Calu3 (cell line): Measurements from ENCODE around the gene NCKAP5L. TPM values are rescaled to one million over a fixed set of nuclear protein-coding genes. Genes with fewer than 3 reads are reported as not detected.

Experiments used
- BruUV-seq: library from RNA; stranded (reverse); fragments of 400-500 nt; replicated peaks from 2 replicates; lab custom pipeline; 2021; lab: Mats Ljungman, UMichigan
- CTCF ChIA-PET: fragments of 300-600 bp; sonication (Branson Sonifier 250); formaldehyde crosslinking; loops from one replicate; lab custom pipeline; 2022; ENCODE audit warnings: antibody characterized with exemption; lab: Charles Lee
- DNase-seq: peaks from one replicate; pipeline ENCODE4 v3.0.0; 2022
- H3K27ac Mint-ChIP-seq: one replicate; pipeline ENCODE4 v1.8.0; 2022; ENCODE audit warnings: mixed read lengths; ENCODE audit not compliant: unreplicated experiment
- H3K27me3 Mint-ChIP-seq: one replicate; pipeline ENCODE4 v1.8.0; 2022; ENCODE audit warnings: mixed read lengths; ENCODE audit not compliant: unreplicated experiment
- H3K36me3 Mint-ChIP-seq: one replicate; pipeline ENCODE4 v1.8.0; 2022; ENCODE audit warnings: mild to moderate bottlenecking, moderate library complexity, mixed read lengths; ENCODE audit not compliant: insufficient read depth, unreplicated experiment
- H3K4me1 Mint-ChIP-seq: one replicate; pipeline ENCODE4 v1.8.0; 2022; ENCODE audit warnings: mild to moderate bottlenecking, low read depth, mixed read lengths; ENCODE audit not compliant: unreplicated experiment
- H3K4me3 Mint-ChIP-seq: one replicate; pipeline ENCODE4 v1.8.0; 2022; ENCODE audit warnings: mild to moderate bottlenecking, low read depth, moderate library complexity, mixed read lengths; ENCODE audit not compliant: unreplicated experiment
- H3K9me3 Mint-ChIP-seq: one replicate; pipeline ENCODE4 v1.8.0; 2022; ENCODE audit warnings: low read depth, mixed read lengths; ENCODE audit not compliant: unreplicated experiment
- intact Hi-C: fragments of 100-400 bp; cut with micrococcal nuclease; formaldehyde crosslinking; loops from one replicate; pipeline ENCODE4 v1.10.0; 2022; ENCODE audit not compliant: unreplicated experiment
- total RNA-seq: library from RNA; stranded (reverse); gene quantifications from 2 replicates; pipeline ENCODE4 v1.2.3, GENCODE V29; 2022
- TF ChIP-seq, protein P1 (sequence below): fragments of 200-600 bp; IDR thresholded peaks from one replicate; pipeline ENCODE4 v1.8.0; 2022; ENCODE audit warnings: antibody characterized with exemption; ENCODE audit not compliant: unreplicated experiment

NCKAP5L gene
- total RNA-seq, 1 experiment from 2014 or later: 10.0 TPM

DNA sequence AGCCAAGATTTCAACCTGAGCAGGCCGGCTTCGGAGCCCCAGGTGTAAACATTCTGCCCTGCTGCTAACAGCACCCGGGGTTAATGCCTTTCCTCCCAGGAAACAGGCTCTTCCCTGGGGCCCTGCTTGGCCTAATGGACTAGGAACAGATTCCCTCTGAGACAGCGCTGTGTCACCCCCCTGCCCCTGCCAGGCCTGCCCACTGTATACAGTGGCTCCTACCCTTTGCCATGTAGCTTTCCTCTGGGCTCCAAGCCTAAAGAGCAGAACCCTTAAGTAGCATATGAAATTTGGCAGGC, 43.0 kb upstream of the NCKAP5L start:
- DNase-seq: no peak
- Mint-ChIP-seq H3K27me3 (no peaks in the 10 kb centered on the region), H3K4me3 (no peak overlapping the region), H3K27ac (no peak overlapping the region), H3K4me1 (peaks cover 10% of the 10 kb centered on the region), H3K36me3 (no peaks in the 10 kb centered on the region), H3K9me3 (no peaks in the 10 kb centered on the region)
- BruUV-seq: no TSS peak
- CTCF ChIA-PET: interaction anchor here (5.0 kb wide), 1 partner anchor 74 kb away, joined by 18 read pairs; no protein-coding TSS in a partner anchor
- intact Hi-C loops: no loop called here
- TF ChIP-seq, protein P1, sequence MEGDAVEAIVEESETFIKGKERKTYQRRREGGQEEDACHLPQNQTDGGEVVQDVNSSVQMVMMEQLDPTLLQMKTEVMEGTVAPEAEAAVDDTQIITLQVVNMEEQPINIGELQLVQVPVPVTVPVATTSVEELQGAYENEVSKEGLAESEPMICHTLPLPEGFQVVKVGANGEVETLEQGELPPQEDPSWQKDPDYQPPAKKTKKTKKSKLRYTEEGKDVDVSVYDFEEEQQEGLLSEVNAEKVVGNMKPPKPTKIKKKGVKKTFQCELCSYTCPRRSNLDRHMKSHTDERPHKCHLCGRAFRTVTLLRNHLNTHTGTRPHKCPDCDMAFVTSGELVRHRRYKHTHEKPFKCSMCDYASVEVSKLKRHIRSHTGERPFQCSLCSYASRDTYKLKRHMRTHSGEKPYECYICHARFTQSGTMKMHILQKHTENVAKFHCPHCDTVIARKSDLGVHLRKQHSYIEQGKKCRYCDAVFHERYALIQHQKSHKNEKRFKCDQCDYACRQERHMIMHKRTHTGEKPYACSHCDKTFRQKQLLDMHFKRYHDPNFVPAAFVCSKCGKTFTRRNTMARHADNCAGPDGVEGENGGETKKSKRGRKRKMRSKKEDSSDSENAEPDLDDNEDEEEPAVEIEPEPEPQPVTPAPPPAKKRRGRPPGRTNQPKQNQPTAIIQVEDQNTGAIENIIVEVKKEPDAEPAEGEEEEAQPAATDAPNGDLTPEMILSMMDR: no peak

DNA sequence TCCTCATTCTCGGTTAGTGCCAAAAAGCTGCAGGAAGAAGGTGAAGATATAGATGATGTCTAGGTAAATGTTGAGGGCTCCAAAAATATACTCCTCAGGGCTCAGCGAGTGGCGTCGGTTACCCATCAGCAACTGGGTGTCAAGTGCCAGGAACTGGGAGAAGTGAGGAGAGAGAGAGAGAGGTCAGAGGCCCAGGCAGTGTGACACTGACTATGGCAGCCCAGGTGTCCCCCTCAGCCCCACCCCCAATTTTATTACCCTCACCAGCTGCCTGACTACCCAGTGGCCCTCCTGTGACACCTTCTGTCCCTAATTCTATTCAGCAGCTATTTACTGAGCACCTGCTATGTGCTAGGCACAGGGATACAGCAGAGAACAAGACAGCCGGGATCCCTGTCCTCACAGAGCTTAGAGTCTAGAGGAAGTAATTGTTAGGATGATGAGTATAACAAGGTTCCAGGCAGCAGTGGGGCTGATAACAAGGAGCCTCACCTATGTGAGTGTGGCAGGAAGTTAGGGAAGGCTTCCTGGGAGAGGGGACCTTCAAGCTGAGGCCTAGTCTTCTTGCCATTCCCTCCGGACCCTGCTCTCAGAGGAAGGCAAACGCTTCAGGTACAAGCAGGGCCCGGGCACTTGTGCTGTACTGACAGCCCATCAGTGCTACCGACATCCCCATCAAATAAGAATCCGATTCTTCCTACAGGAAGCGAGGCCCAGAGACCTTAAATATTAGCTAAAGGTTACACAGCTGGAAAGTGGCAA, 42.5 kb upstream of the NCKAP5L start:
- DNase-seq: no peak
- no peak overlapping the region for H3K27ac Mint-ChIP-seq
- CTCF ChIA-PET: interaction anchor here (5.0 kb wide), 1 partner anchor 75 kb away, joined by 18 read pairs; no protein-coding TSS in a partner anchor
- H3K4me1 Mint-ChIP-seq: peaks cover 10% of the 10 kb centered on the region
- no peaks in the 10 kb centered on the region for H3K36me3 Mint-ChIP-seq
- no peaks in the 10 kb centered on the region for H3K9me3 Mint-ChIP-seq
- H3K27me3 Mint-ChIP-seq: peaks cover under 1% of the 10 kb centered on the region
- TF ChIP-seq, protein P1: no peak
- intact Hi-C loops: no loop called here
- H3K4me3 Mint-ChIP-seq: no peak overlapping the region
- no TSS peak for BruUV-seq

DNA sequence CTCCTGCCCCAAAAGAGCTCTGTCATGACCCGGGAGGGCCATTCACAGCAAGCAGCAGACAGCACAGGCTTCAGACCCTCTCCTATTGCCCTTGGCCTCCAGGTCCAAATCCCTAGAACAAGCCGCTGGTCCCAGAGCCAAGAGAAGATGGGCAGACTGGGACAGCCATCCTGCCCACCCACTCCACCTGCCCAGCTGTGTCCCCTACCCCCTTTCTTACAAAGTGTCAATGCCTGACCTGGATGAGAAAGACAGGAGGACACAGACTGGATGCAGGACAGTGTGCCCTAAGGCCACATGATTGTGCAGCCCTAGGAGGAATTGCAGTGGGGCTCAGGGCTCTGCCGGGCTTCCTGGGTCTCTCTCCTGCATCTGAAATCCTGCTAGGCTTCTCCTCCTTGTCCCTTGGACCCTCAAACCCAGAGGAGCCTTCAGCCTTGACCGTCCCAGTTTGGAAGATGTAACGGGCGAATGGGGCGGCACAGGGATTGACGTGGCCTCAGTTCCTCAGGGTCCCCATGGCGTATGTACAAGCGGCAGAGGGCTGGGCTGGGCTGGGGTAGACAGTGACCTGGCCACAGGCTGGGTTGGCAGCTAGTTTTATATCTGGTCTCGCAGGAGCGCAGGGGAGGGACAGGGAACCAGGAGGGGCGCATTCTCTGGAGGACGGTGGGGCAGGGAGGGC, 41.7 kb upstream of the NCKAP5L start:
- CTCF ChIA-PET: interaction anchor here (1.2 to 5.0 kb wide), 2 partner anchors 76 to 200 kb away, joined by 4 to 18 read pairs; no protein-coding TSS in a partner anchor
- TF ChIP-seq, protein P1: no peak
- H3K36me3 Mint-ChIP-seq: no peaks in the 10 kb centered on the region
- no peak overlapping the region for H3K4me3 Mint-ChIP-seq
- peaks cover 10% of the 10 kb centered on the region for H3K4me1 Mint-ChIP-seq
- no peaks in the 10 kb centered on the region for H3K9me3 Mint-ChIP-seq
- intact Hi-C loops: loop anchor here (5.0 to 10.0 kb wide), 2 partner anchors 185 to 202 kb away; partner anchors contain the start of gene ASIC1
- H3K27me3 Mint-ChIP-seq: peaks cover 8% of the 10 kb centered on the region
- H3K27ac Mint-ChIP-seq: no peak overlapping the region
- no peak for DNase-seq
- BruUV-seq: no TSS peak

DNA sequence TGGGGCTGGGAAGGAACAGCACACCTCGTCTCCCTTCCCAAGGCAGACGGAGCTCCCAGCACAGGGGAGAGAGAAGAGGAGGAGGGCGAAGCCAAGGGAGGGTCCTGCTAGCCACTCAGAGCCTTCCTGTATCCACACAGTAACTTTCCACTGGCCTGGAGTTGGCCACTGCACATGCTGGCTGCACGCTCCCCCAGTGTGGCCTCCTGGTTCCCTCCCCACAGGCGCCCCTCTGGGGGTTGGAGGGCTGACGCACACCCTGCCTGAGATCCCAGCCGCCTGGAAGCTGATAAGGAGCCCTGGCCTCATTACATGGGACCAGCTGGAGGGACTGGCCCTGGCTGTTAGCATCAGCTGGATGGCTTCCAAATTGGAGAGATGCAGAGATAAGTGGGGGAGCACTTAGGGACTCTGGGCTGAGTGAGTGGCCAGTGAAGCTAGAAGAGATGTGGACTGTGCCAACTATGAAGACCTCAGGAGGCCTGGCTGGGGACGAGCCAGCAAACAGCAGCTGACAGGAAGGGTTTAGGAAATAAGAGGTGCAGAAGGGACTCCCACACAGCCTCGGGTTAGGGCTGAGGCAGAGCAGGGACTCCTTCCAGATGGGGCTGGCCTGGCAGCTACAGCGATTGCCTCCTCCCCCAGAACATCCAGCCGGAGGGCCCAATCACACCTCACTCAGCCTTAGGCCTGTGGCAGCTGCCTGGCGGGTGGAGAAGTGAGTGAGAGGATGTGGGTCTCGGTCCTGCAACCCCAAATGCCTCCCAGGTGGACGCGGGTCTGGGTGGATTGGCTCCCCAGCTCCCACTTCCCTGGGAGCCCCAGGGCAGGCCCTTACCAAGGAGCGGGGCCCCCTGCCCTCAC, 41.0 kb upstream of the NCKAP5L start:
- no peak for DNase-seq
- Mint-ChIP-seq H3K4me3 (no peak overlapping the region), H3K36me3 (no peaks in the 10 kb centered on the region), H3K27ac (no peak overlapping the region), H3K4me1 (peaks cover 10% of the 10 kb centered on the region), H3K27me3 (peaks cover 16% of the 10 kb centered on the region), H3K9me3 (no peaks in the 10 kb centered on the region)
- intact Hi-C loops: loop anchor here (5.0 to 10.0 kb wide), 2 partner anchors 186 to 203 kb away; partner anchors contain the start of gene ASIC1
- CTCF ChIA-PET: interaction anchor here (1.2 to 5.0 kb wide), 2 partner anchors 76 to 201 kb away, joined by 4 to 18 read pairs; no protein-coding TSS in a partner anchor
- TF ChIP-seq, protein P1: no peak
- no TSS peak for BruUV-seq
